Fibroblast of lung (primary cell): ENCODE results near the gene CIC.

Experiments used
- CTCF ChIP-seq, 2 donors: IDR thresholded peaks in 1 of 2; conservative IDR thresholded peaks in 1 of 2; 1 replicate in 1 of 2; 2 replicates in 1 of 2; pipeline ENCODE4 v1.5.1; 2011 to 2012; ENCODE audit warnings: low read length in 2 of 2, control low read depth in 1 of 2, inconsistent platforms in 1 of 2, low read depth in 1 of 2, mild to moderate bottlenecking in 1 of 2
- EZH2 ChIP-seq: IDR thresholded peaks from 2 replicates; pipeline ENCODE4 v1.5.1; 2012; ENCODE audit warnings: low read length, control low read depth, mild to moderate bottlenecking; ENCODE audit errors: missing control alignments

GRCh38 chr19:42250183-42250665 lies 18.8 kb upstream of the CIC start:
- TF ChIP-seq EZH2 = no peak
- no peak for TF ChIP-seq CTCF (conservative IDR thresholded peaks at IDR 0.05 in 1 of 2, IDR thresholded peaks at IDR 0.05 in 1 of 2; ENCODE audit: low read depth in 1 of 2, low read length in 2 of 2)
